Brain microvascular endothelial cell (primary cell): ENCODE measurements around the gene ARSG.

Experiments used
- DNase-seq: peaks from one replicate; pipeline ENCODE4 v3.0.0-alpha.2; 2020
- H3K27ac ChIP-seq: fragments of 250-450 bp; sonication (Bioruptor Pico); 2 replicates; pipeline ENCODE4 v1.5.1; 2020; ENCODE audit warnings: mild to moderate bottlenecking, moderate library complexity
- H3K27me3 ChIP-seq: fragments of 250-450 bp; sonication (Bioruptor Pico); replicated peaks from 2 replicates; pipeline ENCODE4 v1.5.1; 2020; ENCODE audit warnings: mild to moderate bottlenecking
- H3K36me3 ChIP-seq: fragments of 250-450 bp; sonication (Bioruptor Pico); replicated peaks from 2 replicates; pipeline ENCODE4 v1.5.1; 2020; ENCODE audit warnings: mild to moderate bottlenecking
- H3K4me3 ChIP-seq: 2 replicates; pipeline ENCODE4 v1.5.1; 2011; ENCODE audit warnings: low read depth, mild to moderate bottlenecking, control low read depth, low read length, moderate library complexity
- CTCF ChIP-seq: IDR thresholded peaks from 2 replicates; pipeline ENCODE4 v1.5.1; 2011; ENCODE audit warnings: low read depth, mild to moderate bottlenecking, moderate library complexity, low read length, control low read depth, inconsistent platforms; ENCODE audit errors: missing control alignments
- in situ Hi-C: cut with HindIII; loops from 2 replicates; pipeline ENCODE4 v1.10.0; 2017; ENCODE audit warnings: low sequenced_read_pairs, low pct_ligation_motif_present

ARSG gene

GRCh38 chr17:68443972-68444464, 152.7 kb downstream of the ARSG start:
- H3K4me3 ChIP-seq, result no peak overlapping the region
- no peak overlapping the region for H3K27ac ChIP-seq
- in situ Hi-C loops, result no loop called here
- H3K36me3 ChIP-seq, result peaks cover 45% of the 10 kb centered on the region
- TF ChIP-seq CTCF, result no peak
- no peaks in the 10 kb centered on the region for H3K27me3 ChIP-seq
- DNase-seq, result no peak

GRCh38 chr17:68445671-68446070, 154.4 kb downstream of the ARSG start:
- in situ Hi-C loops, result no loop called here
- no peak for TF ChIP-seq CTCF
- Histone ChIP-seq H3K36me3 (peaks cover 52% of the 10 kb centered on the region), H3K4me3 (no peak overlapping the region), H3K27me3 (no peaks in the 10 kb centered on the region), H3K27ac (no peak overlapping the region)
- no peak for DNase-seq

- TF ChIP-seq CTCF, result no peak
- in situ Hi-C loops, result no loop called here
- Histone ChIP-seq H3K27ac (no peak overlapping the region), H3K27me3 (no peaks in the 10 kb centered on the region), H3K36me3 (peaks cover 56% of the 10 kb centered on the region), H3K4me3 (no peak overlapping the region)
- DNase-seq, result no peak
Measured at GRCh38 chr17:68446626-68447041, 155.3 kb downstream of the ARSG start.

- TF ChIP-seq CTCF, result no peak
- no peak for DNase-seq
- Histone ChIP-seq H3K27me3 (no peaks in the 10 kb centered on the region), H3K4me3 (no peak overlapping the region), H3K27ac (no peak overlapping the region), H3K36me3 (peaks cover 47% of the 10 kb centered on the region)
- in situ Hi-C loops, result no loop called here
Measured at GRCh38 chr17:68449021-68449739, 157.9 kb downstream of the ARSG start.

- Histone ChIP-seq H3K36me3 (peaks cover 41% of the 10 kb centered on the region), H3K27me3 (no peaks in the 10 kb centered on the region), H3K27ac (no peak overlapping the region), H3K4me3 (no peak overlapping the region)
- no peak for TF ChIP-seq CTCF
- in situ Hi-C loops, result no loop called here
- DNase-seq, result no peak
Measured at GRCh38 chr17:68450391-68450790, 159.1 kb downstream of the ARSG start.

GRCh38 chr17:68450801-68451200, 159.5 kb downstream of the ARSG start:
- no peaks in the 10 kb centered on the region for H3K27me3 ChIP-seq
- no peak for TF ChIP-seq CTCF
- in situ Hi-C loops, result no loop called here
- H3K36me3 ChIP-seq, result peaks cover 37% of the 10 kb centered on the region
- DNase-seq, result no peak
- H3K27ac ChIP-seq, result no peak overlapping the region
- no peak overlapping the region for H3K4me3 ChIP-seq
